K562 (cell line): ENCODE data around the gene APOB. TPM values are rescaled to one million over a fixed set of nuclear protein-coding genes. Genes with fewer than 3 reads are reported as not detected.

ENCODE experiments used
- ATAC-seq: fragments of 200-7000 bp; cut with Tn5 transposase; 3 replicates; pipeline ENCODE4 v1.9.1; 2020; ENCODE audit warnings: moderate library complexity
- BruUV-seq: library from RNA; stranded (reverse); fragments of 400-500 nt; replicated peaks from 2 replicates; lab custom pipeline; 2021; lab: Mats Ljungman, UMichigan
- CTCF ChIA-PET: fragments of 300-600 bp; formaldehyde crosslinking; extraction: SDS; loops from one replicate; lab custom pipeline; 2021; ENCODE audit warnings: low intra/inter-chr PET ratio; lab: Yijun Ruan, JAX
- POLR2A ChIA-PET: fragments of 300-600, 350-650 bp; sonication (Branson Sonifier 250); formaldehyde crosslinking; extraction: SDS; loops from one replicate; lab custom pipeline; 2021; ENCODE audit warnings: antibody characterized with exemption, inconsistent platforms; lab: Yijun Ruan, JAX
- DNase-seq, 4 experiments: peaks; one replicate each; pipeline versions ENCODE4 v3.0.0 to v3.0.0-alpha.2; 2011 to 2018; ENCODE audit warnings: low spot score in 3 of 4, mixed read lengths in 3 of 4; ENCODE audit errors: extremely low read depth in 1 of 4
- FAIRE-seq: peaks from 2 replicates; lab custom pipeline; 2011; peaks lifted over from hg19 to GRCh38; lab: Jason Lieb, UNC
- H2AFZ ChIP-seq: 2 replicates; pipeline ENCODE4 v1.6.0; 2011; ENCODE audit warnings: low read depth, low read length, control low read depth, inconsistent platforms
- H3K27ac ChIP-seq: fragments of 200-600 bp; 3 replicates; pipeline ENCODE4 v1.8.0; 2011; ENCODE audit warnings: low read depth, mild to moderate bottlenecking, control low read depth, inconsistent platforms, low read length, moderate library complexity, mixed read lengths; ENCODE audit errors: extremely low read depth
- H3K27me3 ChIP-seq, 2 experiments: fragments of 300-600 bp in 1 of 2; 2 replicates in 1 of 2; 3 replicates in 1 of 2; pipeline versions ENCODE4 v1.6.0 to v1.8.0; 2011; ENCODE audit warnings: inconsistent platforms in 2 of 2, low read length in 2 of 2, mild to moderate bottlenecking in 1 of 2, mixed read lengths in 1 of 2, moderate library complexity in 1 of 2; ENCODE audit not compliant: control insufficient read depth in 2 of 2, insufficient read depth in 2 of 2
- H3K36me3 ChIP-seq: fragments of 300-600 bp; 3 replicates; pipeline ENCODE4 v1.8.0; 2011; ENCODE audit warnings: mild to moderate bottlenecking, low read length, inconsistent platforms; ENCODE audit not compliant: control insufficient read depth, insufficient read depth
- H3K4me1 ChIP-seq, 2 experiments: fragments of 200-600 bp in 1 of 2; replicated peaks in 1 of 2; 2 replicates in 1 of 2; 3 replicates in 1 of 2; pipeline versions ENCODE4 v1.5.1 to v1.8.0; 2011; ENCODE audit warnings: inconsistent platforms in 2 of 2, low read length in 2 of 2, mild to moderate bottlenecking in 1 of 2, mixed read lengths in 1 of 2, moderate library complexity in 1 of 2; ENCODE audit not compliant: control insufficient read depth in 2 of 2, insufficient read depth in 2 of 2
- H3K4me2 ChIP-seq: 2 replicates; pipeline ENCODE4 v1.6.1; 2011; ENCODE audit warnings: low read length, control low read depth, inconsistent platforms, mixed read lengths; ENCODE audit not compliant: insufficient read depth
- H3K4me3 ChIP-seq: fragments of 200-600 bp; sonication (generic), shearing (Covaris generic); 2 replicates; pipeline ENCODE4 v1.5.1; 2016; ENCODE audit warnings: control low read depth, inconsistent platforms
- H3K79me2 ChIP-seq: fragments of 200-600 bp; 3 replicates; pipeline ENCODE4 v1.8.0; 2011; ENCODE audit warnings: low read length, inconsistent platforms; ENCODE audit not compliant: control insufficient read depth, insufficient read depth
- H3K9ac ChIP-seq, 2 experiments: 2 replicates each; pipeline versions ENCODE4 v1.6.0 to v1.6.1; 2011; ENCODE audit warnings: low read depth in 2 of 2, low read length in 2 of 2, control low read depth in 1 of 2, inconsistent platforms in 1 of 2, mild to moderate bottlenecking in 1 of 2, mixed read lengths in 1 of 2; ENCODE audit not compliant: insufficient read depth in 1 of 2
- H3K9me1 ChIP-seq: one replicate; pipeline ENCODE4 v1.6.0; 2011; ENCODE audit warnings: inconsistent platforms, mild to moderate bottlenecking, low read length, moderate library complexity; ENCODE audit not compliant: control insufficient read depth, insufficient read depth
- H3K9me3 ChIP-seq: replicated peaks from 2 replicates; pipeline ENCODE4 v1.5.1; 2011; ENCODE audit warnings: low read depth, low read length, inconsistent platforms; ENCODE audit not compliant: control insufficient read depth, insufficient read depth
- H4K20me1 ChIP-seq: replicated peaks from 2 replicates; pipeline ENCODE4 v1.6.1; 2011; ENCODE audit warnings: low read length, inconsistent platforms, mixed read lengths; ENCODE audit not compliant: control insufficient read depth, insufficient read depth
- E2F1 ChIP-seq: sonication (generic); formaldehyde crosslinking; IDR thresholded peaks from 2 replicates; pipeline ENCODE4 v1.8.1; 2023; ENCODE audit warnings: mild to moderate bottlenecking, missing genetic modification reagents, moderate library complexity
- E2F8 ChIP-seq: fragments of 450-650 bp; IDR thresholded peaks from 2 replicates; pipeline ENCODE4 v1.7.1; 2018; ENCODE audit warnings: mild to moderate bottlenecking, low read depth; ENCODE audit not compliant: partially characterized antibody
- HCFC1 ChIP-seq: IDR thresholded peaks from 2 replicates; pipeline ENCODE4 v1.6.1; 2012; ENCODE audit warnings: low read depth, low read length, improper control_type of control experiment
- MAZ ChIP-seq, 2 experiments: fragments of 450-650 bp in 1 of 2; sonication (generic) in 1 of 2; formaldehyde crosslinking; IDR thresholded peaks in 1 of 2; conservative IDR thresholded peaks in 1 of 2; 2 replicates each; pipeline versions ENCODE4 v1.4.0 to v1.5.0; 2020; ENCODE audit warnings: mild to moderate bottlenecking in 1 of 2, missing genetic modification reagents in 1 of 2
- POLR2G ChIP-seq: fragments of 200-400 bp; formaldehyde crosslinking; IDR thresholded peaks from 2 replicates; pipeline ENCODE4 v1.6.1; 2017; ENCODE audit warnings: low read depth, mild to moderate bottlenecking, antibody characterized with exemption, low read length, moderate library complexity
- RHOXF2B ChIP-seq: fragments of 250-450 bp; sonication (Bioruptor Pico); conservative IDR thresholded peaks from 2 replicates; pipeline ENCODE4 v1.5.1; 2021
- TGIF2 ChIP-seq: sonication (generic); formaldehyde crosslinking; IDR thresholded peaks from 2 replicates; pipeline ENCODE4 v1.8.1; 2022; ENCODE audit warnings: mild to moderate bottlenecking, missing genetic modification reagents, moderate library complexity
- TSC22D4 ChIP-seq: fragments of 450-650 bp; IDR thresholded peaks from 2 replicates; pipeline ENCODE4 v1.6.1; 2016; ENCODE audit warnings: missing genetic modification characterization, missing biosample characterization, control low read depth
- ZNF431 ChIP-seq: sonication (generic); formaldehyde crosslinking; IDR thresholded peaks from 2 replicates; pipeline ENCODE4 v1.8.0; 2022; ENCODE audit warnings: mild to moderate bottlenecking, missing genetic modification reagents
- WGBS: fragments of 100-300 bp; shearing (Covaris generic); methylation state at CpG from one replicate; pipeline ENCODE4 v1.1.6; 2016; ENCODE audit warnings: low coverage, mixed read lengths; ENCODE audit not compliant: insufficient coverage; ENCODE audit errors: missing lambda C conversion rate; 5-methylcytosine and 5-hydroxymethylcytosine counted together
- in situ Hi-C: fragments of 300-500 bp; cut with MboI; formaldehyde crosslinking; loops from 4 replicates; pipeline ENCODE4 v1.15.0; 2018; ENCODE audit warnings: inconsistent platforms, mixed read lengths
- intact Hi-C: fragments of 100-400 bp; cut with micrococcal nuclease; formaldehyde crosslinking; loops from 2 replicates; pipeline ENCODE4 v1.14.2; 2022
- polyA plus RNA-seq, 8 experiments: library from polyadenylated mRNA; depleted of rRNA in 4 of 8; stranded (reverse) in 5 of 8; unstranded in 3 of 8; fragments of >200 nt; fragmentation: Nextera tagmentation in 2 of 8; fragmentation: Illumina TruSeq in 1 of 8; extraction: Ambion mirVana in 2 of 8; extraction: Trizol in 1 of 8; gene quantifications; 2 replicates each; pipeline versions ENCODE4 v1.2.1 to v1.2.3, GENCODE V29; 2011 to 2014; ENCODE audit warnings: inconsistent platforms in 1 of 8, missing spikeins in 1 of 8
- total RNA-seq, 7 experiments: library from RNA; depleted of rRNA in 6 of 7; stranded (reverse); fragments of >200 nt in 6 of 7; fragmentation: Illumina TruSeq in 2 of 7; extraction: Trizol in 2 of 7; gene quantifications; 2 replicates each; pipeline versions ENCODE4 v1.2.1 to v1.2.3, GENCODE V29; 2011 to 2021; ENCODE audit warnings: low replicate concordance in 1 of 7

Gene APOB
- total and polyA plus RNA-seq, 9 of the 15 experiments (the other 6 are each of a cell fraction or from before 2014, with no cell fraction given) = 0.73 TPM; not detected in 8

DNA sequence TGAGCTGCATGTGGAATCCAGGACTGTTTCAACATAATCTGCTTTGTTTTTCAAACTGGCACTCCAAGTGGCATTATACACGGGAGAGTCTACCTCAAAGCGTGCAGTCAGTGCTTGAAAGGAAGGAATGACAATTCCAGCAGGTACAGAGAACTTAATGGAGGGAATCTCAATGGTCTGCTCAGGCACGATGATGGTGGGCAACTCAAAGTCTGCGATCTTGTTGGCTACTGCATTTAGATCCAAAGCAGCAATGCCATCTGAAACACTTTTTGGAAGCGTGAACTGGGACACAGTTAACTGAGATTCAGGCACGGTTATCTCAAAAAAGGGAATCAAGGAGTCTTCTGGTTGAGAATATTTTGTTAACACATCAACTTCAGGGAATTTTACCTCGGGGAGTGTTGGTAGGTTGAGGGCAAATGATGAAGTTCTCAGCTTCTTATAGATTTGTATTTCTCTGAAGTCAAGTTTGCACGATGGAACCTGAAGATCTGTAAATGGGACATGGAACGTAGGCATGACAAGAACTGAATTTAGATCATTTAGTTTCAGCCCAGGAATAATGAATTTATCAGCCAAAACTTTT, 38.7 kb downstream of the APOB start:
- no peaks in the 10 kb centered on the region for H4K20me1 ChIP-seq
- intact Hi-C loops = no loop called here
- no peak overlapping the region for H3K27ac ChIP-seq
- DNase-seq (no peak), ATAC-seq (no peak), FAIRE-seq (no peak)
- TF ChIP-seq MAZ (CRISPR knock-in tag; conservative IDR thresholded peaks at IDR 0.05 in 1 of 2, IDR thresholded peaks at IDR 0.05 in 1 of 2) (no peak), ZNF431 (CRISPR knock-in tag) (no peak), HCFC1 (no peak), E2F1 (CRISPR knock-in tag) (no peak), POLR2G (no peak), TGIF2 (no peak), E2F8 (no peak), TSC22D4 (no peak), RHOXF2B (no peak)
- no peak overlapping the region for H3K9ac ChIP-seq
- in situ Hi-C loops = no loop called here
- no peaks in the 10 kb centered on the region for H3K4me1 ChIP-seq
- no peaks in the 10 kb centered on the region for H3K9me3 ChIP-seq
- H3K36me3 ChIP-seq = no peaks in the 10 kb centered on the region
- H3K27me3 ChIP-seq = no peaks in the 10 kb centered on the region; a peak in 1 of 5 replicates
- no peaks in the 10 kb centered on the region for H3K9me1 ChIP-seq
- H2AFZ ChIP-seq = no peak overlapping the region
- POLR2A ChIA-PET = no interaction called here
- no peak overlapping the region for H3K4me2 ChIP-seq
- CTCF ChIA-PET = no interaction called here
- BruUV-seq = no TSS peak
- no peak overlapping the region for H3K4me3 ChIP-seq
- H3K79me2 ChIP-seq = no peaks in the 10 kb centered on the region
- 1% methylated on average over 9 of the region's 9 CpGs for WGBS
